HFF-Myc (cell line): ENCODE data around the gene MAP3K19.

ENCODE experiments used
- DNase-seq: peaks from one replicate; pipeline ENCODE4 v3.0.0-alpha.2; 2011; ENCODE audit warnings: low read depth; ENCODE audit errors: extremely low read depth
- H3K4me3 ChIP-seq: replicated peaks from 2 replicates; pipeline ENCODE4 v1.5.1; 2011; ENCODE audit warnings: low read depth, mild to moderate bottlenecking, control low read depth, low read length
- TF ChIP-seq, protein P1 (sequence below): IDR thresholded peaks from 2 replicates; pipeline ENCODE4 v1.5.1; 2012; ENCODE audit warnings: mild to moderate bottlenecking, low read depth, low read length, control low read depth; ENCODE audit errors: missing control alignments

Gene MAP3K19

GRCh38 chr2:135066710-135067109 lies 19.5 kb upstream of the MAP3K19 start:
- H3K4me3 ChIP-seq: no peak overlapping the region
- TF ChIP-seq, protein P1, sequence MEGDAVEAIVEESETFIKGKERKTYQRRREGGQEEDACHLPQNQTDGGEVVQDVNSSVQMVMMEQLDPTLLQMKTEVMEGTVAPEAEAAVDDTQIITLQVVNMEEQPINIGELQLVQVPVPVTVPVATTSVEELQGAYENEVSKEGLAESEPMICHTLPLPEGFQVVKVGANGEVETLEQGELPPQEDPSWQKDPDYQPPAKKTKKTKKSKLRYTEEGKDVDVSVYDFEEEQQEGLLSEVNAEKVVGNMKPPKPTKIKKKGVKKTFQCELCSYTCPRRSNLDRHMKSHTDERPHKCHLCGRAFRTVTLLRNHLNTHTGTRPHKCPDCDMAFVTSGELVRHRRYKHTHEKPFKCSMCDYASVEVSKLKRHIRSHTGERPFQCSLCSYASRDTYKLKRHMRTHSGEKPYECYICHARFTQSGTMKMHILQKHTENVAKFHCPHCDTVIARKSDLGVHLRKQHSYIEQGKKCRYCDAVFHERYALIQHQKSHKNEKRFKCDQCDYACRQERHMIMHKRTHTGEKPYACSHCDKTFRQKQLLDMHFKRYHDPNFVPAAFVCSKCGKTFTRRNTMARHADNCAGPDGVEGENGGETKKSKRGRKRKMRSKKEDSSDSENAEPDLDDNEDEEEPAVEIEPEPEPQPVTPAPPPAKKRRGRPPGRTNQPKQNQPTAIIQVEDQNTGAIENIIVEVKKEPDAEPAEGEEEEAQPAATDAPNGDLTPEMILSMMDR: no peak
- no peak for DNase-seq

DNA sequence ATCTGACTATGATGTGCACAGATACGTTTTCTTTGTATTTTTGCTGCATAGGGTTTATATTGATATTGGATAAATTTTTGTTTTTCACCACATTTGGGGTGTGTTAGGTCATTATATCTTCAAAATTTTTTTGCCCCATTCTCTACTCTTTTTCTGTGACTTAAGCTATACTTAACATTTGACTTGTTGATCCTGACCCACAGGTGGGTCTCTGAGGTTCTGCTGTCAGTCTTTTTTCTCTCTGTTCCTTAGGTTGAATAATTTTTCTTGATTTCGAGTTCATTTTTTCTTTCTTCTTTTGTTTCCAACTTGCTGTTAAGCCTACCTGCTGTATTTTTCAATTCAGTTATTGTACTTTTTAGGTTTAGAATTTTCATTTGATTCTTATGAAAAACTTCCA lies 16.9 kb upstream of the MAP3K19 start:
- DNase-seq: no peak

DNA sequence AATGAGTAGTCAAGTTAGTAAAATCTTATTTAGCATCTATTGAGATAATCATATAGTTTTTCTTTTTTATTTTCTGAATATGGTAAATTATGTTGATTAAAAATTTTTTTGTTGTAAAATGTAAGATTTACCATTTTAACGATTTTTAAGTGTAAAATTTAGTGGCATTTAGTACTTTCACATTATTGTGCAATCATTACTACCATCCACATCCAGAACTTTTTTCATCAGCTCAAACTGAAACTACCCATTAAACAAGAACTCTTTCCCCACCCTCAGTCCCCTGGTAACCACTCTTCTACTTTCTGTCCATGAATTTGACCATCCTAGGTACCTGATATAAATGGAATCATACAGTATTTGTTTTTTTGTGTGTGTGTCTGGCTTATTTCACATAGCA lies 16.0 kb upstream of the MAP3K19 start:
- no peak for DNase-seq
- H3K4me3 ChIP-seq: no peak overlapping the region
- TF ChIP-seq, protein P1: no peak

More for the DNA sequence above, 16.9 kb upstream of the MAP3K19 start:
- TF ChIP-seq, protein P1: no peak
- H3K4me3 ChIP-seq: no peak overlapping the region

- H3K4me3 ChIP-seq: no peak overlapping the region
- no peak for DNase-seq
- TF ChIP-seq, protein P1: no peak
These were observed 12.3 kb upstream of the MAP3K19 start for GRCh38 chr2:135059577-135059976.

DNA sequence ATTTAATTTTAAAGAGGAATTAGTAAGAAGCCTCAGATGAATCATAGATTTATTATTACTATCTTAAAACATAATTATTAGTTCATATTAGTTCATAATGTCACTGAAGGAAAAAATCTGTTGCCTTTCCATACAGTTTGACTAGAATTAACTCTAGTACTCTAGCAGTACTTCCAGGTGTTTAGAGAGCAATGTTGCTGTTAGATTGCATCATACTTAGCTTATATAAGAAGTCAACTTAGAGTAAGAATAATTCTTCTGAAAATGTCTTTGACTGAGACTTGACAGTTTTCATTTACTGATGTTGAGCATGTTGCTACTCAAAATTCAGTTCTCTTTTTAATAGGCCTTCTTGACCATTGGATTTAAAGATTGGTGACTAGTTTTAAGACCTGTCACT lies 9.5 kb upstream of the MAP3K19 start:
- TF ChIP-seq, protein P1: no peak
- no peak for DNase-seq
- H3K4me3 ChIP-seq: no peak overlapping the region

- TF ChIP-seq, protein P1: no peak
- 0 out of 2 replicates have a peak overlapping the region, but pooled peaks have one; percentile 2 for H3K4me3 ChIP-seq
- DNase-seq: no peak
These were observed 8.0 kb upstream of the MAP3K19 start for GRCh38 chr2:135055182-135055786.

GRCh38 chr2:135052997-135053474 lies 5.8 kb upstream of the MAP3K19 start:
- TF ChIP-seq, protein P1: no peak
- DNase-seq: no peak
- peak overlapping the region; percentile 76 for H3K4me3 ChIP-seq
